Natural killer cell (primary cell): Measurements from ENCODE around the gene MPND. TPM values are rescaled to one million over a fixed set of nuclear protein-coding genes. Genes with fewer than 3 reads are reported as not detected.
A peak's percentile ranks its signal among the peaks of the same experiment; 100 is the strongest.

Experiments
- ATAC-seq, 3 donors: fragments of 150-1000 bp in 2 of 3; fragments of 200-7000 bp in 1 of 3; cut with Tn5 transposase; 1 replicate in 1 of 3; 2 replicates in 2 of 3; pipeline ENCODE4 v1.10.0; 2021; ENCODE audit warnings: mild to moderate bottlenecking in 2 of 3, moderate library complexity in 2 of 3
- DNase-seq, 2 donors: peaks; one replicate each; pipeline versions ENCODE4 v3.0.0 to v3.0.0-alpha.2; 2013 to 2021; ENCODE audit warnings: mixed read lengths in 1 of 2
- H3K27ac ChIP-seq: one replicate; pipeline ENCODE4 v1.5.1; 2013; ENCODE audit warnings: mild to moderate bottlenecking, low read length
- H3K27me3 ChIP-seq: one replicate; pipeline ENCODE4 v1.6.1; 2013; ENCODE audit warnings: low read length; ENCODE audit not compliant: control insufficient read depth, insufficient read depth
- H3K36me3 ChIP-seq: one replicate; pipeline ENCODE4 v1.6.1; 2013; ENCODE audit warnings: low read length; ENCODE audit not compliant: control insufficient read depth, insufficient read depth
- H3K4me1 ChIP-seq: one replicate; pipeline ENCODE4 v1.6.1; 2013; ENCODE audit warnings: low read length; ENCODE audit not compliant: control insufficient read depth, insufficient read depth
- H3K4me3 ChIP-seq: one replicate; pipeline ENCODE4 v1.5.1; 2013; ENCODE audit warnings: low read length
- H3K9me3 ChIP-seq: one replicate; pipeline ENCODE4 v1.6.1; 2013; ENCODE audit warnings: low read length; ENCODE audit not compliant: control insufficient read depth, insufficient read depth
- H3K27ac Mint-ChIP-seq, 2 donors: one replicate each; pipeline ENCODE4 v1.8.0; 2022; ENCODE audit warnings: mild to moderate bottlenecking in 2 of 2, mixed read lengths in 2 of 2, moderate library complexity in 1 of 2
- H3K27me3 Mint-ChIP-seq, 2 donors: one replicate each; pipeline ENCODE4 v1.8.0; 2022; ENCODE audit warnings: low read depth in 2 of 2, mixed read lengths in 2 of 2
- H3K36me3 Mint-ChIP-seq: one replicate; pipeline ENCODE4 v1.8.0; 2022; ENCODE audit warnings: mixed read lengths
- H3K4me1 Mint-ChIP-seq, 2 donors: one replicate each; pipeline ENCODE4 v1.8.0; 2022; ENCODE audit warnings: mixed read lengths in 2 of 2
- H3K4me3 Mint-ChIP-seq: one replicate; pipeline ENCODE4 v1.8.0; 2022; ENCODE audit warnings: mild to moderate bottlenecking, moderate library complexity, mixed read lengths
- H3K9me3 Mint-ChIP-seq, 2 donors: one replicate each; pipeline ENCODE4 v1.8.0; 2022; ENCODE audit warnings: mixed read lengths in 2 of 2
- CTCF ChIP-seq: fragments of 200-600 bp; IDR thresholded peaks from one replicate; pipeline ENCODE4 v1.8.0; 2022; ENCODE audit warnings: antibody characterized with exemption
- WGBS: methylation state at CpG from one replicate; pipeline ENCODE4 v1.1.7; 2013; ENCODE audit warnings: missing lambda C conversion rate; ENCODE audit not compliant: insufficient coverage; 5-methylcytosine and 5-hydroxymethylcytosine counted together
- intact Hi-C: fragments of 100-400 bp; cut with micrococcal nuclease; formaldehyde crosslinking; loops from one replicate; pipeline ENCODE4 v1.14.2; 2022
- total RNA-seq, 4 donors: library from RNA; stranded (reverse); fragments of 120-200 nt in 1 of 4; gene quantifications; one replicate each; pipeline versions ENCODE4 v1.2.3 to v1.2.4, GENCODE V29; 2013 to 2022

The MPND gene
- total RNA-seq, 3 donors from 2014 or later (not counting 1 experiment from before 2014, with no cell fraction given), result 30.4 to 38.4 (median 31.1) TPM

DNA sequence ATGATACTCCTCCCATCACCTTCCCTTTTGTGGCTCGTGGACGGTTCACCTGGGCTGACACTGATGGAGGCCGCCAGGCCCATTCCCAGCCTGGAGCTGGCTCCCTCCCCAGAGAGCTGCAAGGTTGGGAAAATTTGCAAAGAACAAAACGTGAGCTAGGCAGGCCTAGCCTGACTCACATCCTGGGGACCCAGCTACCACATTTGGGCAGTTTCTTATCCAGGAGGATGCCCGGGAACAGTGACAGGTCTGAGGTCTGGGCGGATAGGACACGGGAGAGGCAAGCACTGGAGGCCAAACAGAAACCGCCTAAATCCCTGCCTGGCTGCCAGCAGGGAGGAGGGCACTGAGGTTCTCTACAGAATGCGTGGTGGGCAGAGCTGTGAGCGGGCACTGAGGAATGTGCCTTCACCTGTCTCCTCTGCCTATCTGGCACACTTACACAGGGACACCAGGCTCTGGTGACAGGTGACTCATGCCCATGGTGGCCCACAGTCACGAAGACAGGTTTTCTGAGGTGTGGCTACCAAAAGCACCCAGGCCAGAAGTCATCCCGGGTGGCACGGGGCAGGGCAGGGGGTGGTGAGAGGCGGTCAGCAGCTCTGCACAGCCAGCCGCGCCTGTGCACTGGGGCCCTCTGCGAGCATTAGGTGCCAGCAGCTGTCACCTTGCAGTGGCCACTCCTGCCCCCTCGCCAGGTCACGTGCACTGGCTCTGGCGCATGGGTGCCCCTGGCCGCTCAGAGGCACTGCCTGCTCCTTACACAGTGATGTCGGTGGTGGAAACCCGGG is 33.8 kb downstream of the MPND start:
- DNase-seq (no peak), ATAC-seq (no peak)
- Histone ChIP-seq H3K27ac (no peak overlapping the region), H3K36me3 (no peaks in the 10 kb centered on the region), H3K4me3 (no peak overlapping the region), H3K27me3 (no peaks in the 10 kb centered on the region), H3K4me1 (peaks cover 95% of the 10 kb centered on the region), H3K9me3 (no peaks in the 10 kb centered on the region)
- whole genome bisulfite sequencing, result 95% methylated on average over 23 of the region's 23 CpGs
- intact Hi-C loops, result no loop called here
- Mint-ChIP-seq H3K4me3 (no peak overlapping the region), H3K27ac (peak overlapping the region in 1 of 2 donors; percentile 46), H3K36me3 (no peaks in the 10 kb centered on the region), H3K9me3 (no peaks in the 10 kb centered on the region), H3K4me1 (peaks cover 35 to 52% of the 10 kb centered on the region in 2 donors), H3K27me3 (no peaks in the 10 kb centered on the region)
- TF ChIP-seq CTCF, result no peak

DNA sequence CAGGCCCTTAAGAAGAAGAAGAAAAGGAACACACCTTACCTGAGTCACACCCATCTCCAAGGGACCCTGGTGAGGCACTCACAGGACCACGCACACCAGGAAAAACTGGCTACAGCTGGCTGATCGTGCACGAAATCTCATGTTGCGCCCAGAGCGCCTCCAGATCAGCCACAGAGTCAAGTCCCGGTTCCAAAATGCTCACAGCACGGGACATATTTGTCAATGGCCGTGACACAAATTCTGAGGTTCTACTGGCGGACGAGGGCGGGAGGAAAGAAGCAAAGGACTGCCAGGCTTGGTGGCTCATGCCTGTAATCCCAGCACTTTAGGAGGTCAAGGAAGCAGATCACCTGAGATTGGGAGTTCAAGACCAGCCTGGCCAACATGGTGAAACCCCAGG is 35.5 kb downstream of the MPND start:
- Histone ChIP-seq H3K27me3 (no peaks in the 10 kb centered on the region), H3K27ac (no peak overlapping the region), H3K36me3 (no peaks in the 10 kb centered on the region), H3K4me1 (peaks cover 78% of the 10 kb centered on the region), H3K4me3 (no peak overlapping the region), H3K9me3 (no peaks in the 10 kb centered on the region)
- peak overlapping the region in 1 of 2 donors; percentile 87 for H3K27ac Mint-ChIP-seq
- ATAC-seq, result no peak
- WGBS, result 88% methylated on average over 11 of the region's 11 CpGs
- no peaks in the 10 kb centered on the region for H3K36me3 Mint-ChIP-seq
- TF ChIP-seq CTCF, result no peak
- DNase-seq, result no peak
- no peaks in the 10 kb centered on the region for H3K9me3 Mint-ChIP-seq
- H3K4me1 Mint-ChIP-seq, result peaks cover 31 to 46% of the 10 kb centered on the region in 2 donors
- no peak overlapping the region for H3K4me3 Mint-ChIP-seq
- no peaks in the 10 kb centered on the region for H3K27me3 Mint-ChIP-seq
- intact Hi-C loops, result no loop called here

DNA sequence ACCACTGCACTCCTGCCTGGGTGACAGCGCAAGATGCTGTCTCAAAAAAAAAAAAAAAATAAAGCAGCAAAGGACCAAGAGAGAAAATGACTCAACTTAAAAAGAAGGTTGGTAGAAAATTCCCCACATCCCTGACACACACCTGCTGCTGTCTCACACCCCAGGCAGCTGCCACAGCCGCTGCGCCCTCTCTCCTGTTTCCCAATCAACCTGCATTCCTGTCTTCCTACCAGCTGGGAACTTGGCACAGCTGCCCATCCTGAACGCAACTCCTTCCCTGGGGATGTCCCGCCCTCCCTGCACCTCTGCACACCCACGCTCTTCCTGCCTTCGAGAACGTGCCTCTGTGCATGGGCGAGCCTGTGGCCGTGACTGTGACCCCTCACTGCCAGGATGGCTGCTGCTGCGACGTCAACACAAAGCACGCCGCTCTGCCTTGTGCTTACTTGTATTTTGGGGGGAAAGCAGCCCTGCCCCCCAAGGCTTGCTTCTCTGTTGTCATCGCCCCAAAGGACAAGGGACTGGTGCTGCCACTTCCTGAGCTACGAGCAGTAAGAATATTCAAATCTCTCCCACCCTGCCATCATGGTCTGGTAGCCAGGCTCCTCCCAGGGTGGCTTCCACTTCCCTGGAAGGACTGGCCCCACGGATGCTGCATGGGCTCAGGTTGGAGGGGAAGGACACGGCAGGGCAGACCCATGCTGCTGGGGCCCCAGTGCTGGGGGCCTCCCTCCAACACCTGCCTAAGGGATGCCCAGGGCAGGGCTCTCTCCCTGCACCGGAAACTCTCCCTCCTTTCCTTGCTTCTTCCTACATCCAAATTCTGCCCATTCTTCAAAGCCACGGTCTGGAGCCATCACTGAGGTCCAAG is 36.3 kb downstream of the MPND start:
- H3K36me3 ChIP-seq, result peaks cover 2% of the 10 kb centered on the region
- H3K36me3 Mint-ChIP-seq, result no peaks in the 10 kb centered on the region
- no peaks in the 10 kb centered on the region for H3K27me3 Mint-ChIP-seq
- H3K4me3 ChIP-seq, result peak overlapping the region; percentile 4
- peak in 1 of 2 donors; percentile 55 for DNase-seq
- peaks cover 70% of the 10 kb centered on the region for H3K4me1 ChIP-seq
- peak overlapping the region; percentile 83 for H3K4me3 Mint-ChIP-seq
- peak overlapping the region; percentile 82 to 87 for H3K27ac Mint-ChIP-seq
- H3K4me1 Mint-ChIP-seq, result peaks cover 28 to 41% of the 10 kb centered on the region in 2 donors
- no peaks in the 10 kb centered on the region for H3K9me3 ChIP-seq
- no peaks in the 10 kb centered on the region for H3K27me3 ChIP-seq
- no peak for TF ChIP-seq CTCF
- peak overlapping the region; percentile 77 for H3K27ac ChIP-seq
- peak; percentile 15 to 31 (median 25) for ATAC-seq
- intact Hi-C loops, result no loop called here
- no peaks in the 10 kb centered on the region for H3K9me3 Mint-ChIP-seq
- WGBS, result 36% methylated on average over 20 of the region's 20 CpGs
